GM19043 (cell line): ENCODE results near the gene CTNNBL1.
"Not testable (repeated sequence)": the region's sequence is repeated elsewhere in the genome, so short reads cannot be mapped to it uniquely, and the experiment has no call there.

Source experiments
- ATAC-seq: cut with Tn5 transposase; IDR thresholded peaks from one replicate; pipeline ENCODE4 v1.9.1; 2021; ENCODE audit warnings: low read depth; ENCODE audit not compliant: unreplicated experiment

CTNNBL1 gene, protein sequence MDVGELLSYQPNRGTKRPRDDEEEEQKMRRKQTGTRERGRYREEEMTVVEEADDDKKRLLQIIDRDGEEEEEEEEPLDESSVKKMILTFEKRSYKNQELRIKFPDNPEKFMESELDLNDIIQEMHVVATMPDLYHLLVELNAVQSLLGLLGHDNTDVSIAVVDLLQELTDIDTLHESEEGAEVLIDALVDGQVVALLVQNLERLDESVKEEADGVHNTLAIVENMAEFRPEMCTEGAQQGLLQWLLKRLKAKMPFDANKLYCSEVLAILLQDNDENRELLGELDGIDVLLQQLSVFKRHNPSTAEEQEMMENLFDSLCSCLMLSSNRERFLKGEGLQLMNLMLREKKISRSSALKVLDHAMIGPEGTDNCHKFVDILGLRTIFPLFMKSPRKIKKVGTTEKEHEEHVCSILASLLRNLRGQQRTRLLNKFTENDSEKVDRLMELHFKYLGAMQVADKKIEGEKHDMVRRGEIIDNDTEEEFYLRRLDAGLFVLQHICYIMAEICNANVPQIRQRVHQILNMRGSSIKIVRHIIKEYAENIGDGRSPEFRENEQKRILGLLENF

DNA sequence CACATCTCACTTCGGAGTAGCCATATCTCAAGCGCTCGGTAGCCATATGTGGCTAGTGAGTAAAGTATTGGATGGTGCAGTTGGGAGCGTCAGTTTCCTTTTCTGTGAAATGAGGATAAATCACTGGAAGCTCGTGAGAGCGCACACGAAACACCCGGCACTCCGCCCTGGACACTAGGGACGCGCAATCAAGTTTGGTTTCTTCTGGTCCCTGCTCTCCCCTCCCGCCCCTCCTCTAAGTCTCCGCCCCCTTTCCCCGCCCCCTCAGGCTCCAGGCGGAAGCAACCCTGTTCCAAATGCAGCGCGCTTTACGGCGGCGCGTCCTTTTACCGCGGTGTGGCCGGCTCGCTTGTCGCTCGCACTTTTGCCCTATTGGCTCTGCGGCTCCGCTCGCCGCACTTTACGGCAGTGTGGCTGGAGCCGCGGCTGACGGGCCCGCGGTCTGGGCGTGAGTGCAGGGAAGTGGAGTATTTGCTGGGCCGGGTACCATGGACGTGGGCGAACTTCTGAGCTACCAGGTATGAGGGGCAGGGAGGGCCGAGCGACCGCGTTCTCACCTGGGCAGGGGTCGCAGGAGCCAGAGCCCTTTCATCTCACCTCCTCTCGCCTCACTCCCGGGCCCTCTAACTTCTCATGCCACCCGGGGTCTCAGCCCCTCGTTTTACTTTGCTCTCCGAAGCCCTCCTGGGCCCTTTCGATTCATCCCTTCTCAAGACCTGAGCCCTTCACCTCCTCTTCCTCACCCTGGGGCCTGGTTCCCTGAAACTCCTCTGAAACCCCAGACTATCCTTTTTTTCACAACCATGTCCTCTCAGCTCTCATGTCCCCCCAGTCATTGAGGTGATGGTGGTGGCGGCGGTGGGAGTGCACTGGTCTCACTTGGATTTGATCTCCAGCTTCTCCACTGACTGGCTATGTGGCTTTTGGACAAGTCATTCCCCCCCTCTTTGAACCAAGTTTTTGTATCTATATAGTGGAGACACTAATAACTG, at the start of gene CTNNBL1:
Gene CTNNBL1, plus strand, starts transcription at position 396 of the 992 bp plus-strand sequence. Its CDS starts 93 bp downstream, at position 489.
- ATAC-seq, result peak; percentile 72

DNA sequence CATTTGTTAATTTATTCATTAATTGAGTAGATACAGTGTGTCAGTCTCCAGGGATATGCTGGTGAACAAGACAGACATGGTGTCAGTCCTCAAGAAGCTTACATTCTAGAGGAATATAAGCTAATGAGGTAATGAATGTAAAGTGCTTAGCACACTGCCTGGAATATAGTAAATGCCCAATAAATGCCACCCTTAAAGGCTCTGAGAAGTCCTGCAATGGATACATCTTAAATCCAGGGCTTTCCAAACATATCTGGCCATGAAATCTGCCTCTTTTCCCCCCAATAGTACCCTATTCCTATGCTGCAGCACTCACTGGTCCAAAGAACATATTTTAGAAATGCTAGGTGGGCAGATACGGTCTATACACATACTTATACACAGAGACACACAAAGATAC, 49.2 kb upstream of the CTNNBL1 start:
- no peak for ATAC-seq

DNA sequence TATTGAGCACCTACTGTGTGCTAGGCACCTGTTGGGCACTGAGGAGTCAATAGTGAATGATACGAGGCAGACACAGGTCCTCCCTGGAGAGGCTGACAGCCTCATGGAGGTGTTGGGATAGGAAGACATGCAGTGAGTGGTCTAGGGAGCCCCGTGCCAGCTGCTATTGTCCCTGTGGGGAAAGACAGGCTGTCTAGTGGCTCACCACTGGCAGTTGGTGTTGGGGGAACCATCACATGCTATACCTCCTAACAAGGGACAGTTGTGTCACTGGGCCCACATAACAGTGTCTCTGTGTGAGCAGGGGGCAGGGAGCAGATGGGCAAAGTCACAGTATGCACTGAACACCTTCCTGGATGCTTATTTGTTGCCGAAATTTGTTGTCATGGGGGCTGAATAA, 45.9 kb upstream of the CTNNBL1 start:
- no peak for ATAC-seq

DNA sequence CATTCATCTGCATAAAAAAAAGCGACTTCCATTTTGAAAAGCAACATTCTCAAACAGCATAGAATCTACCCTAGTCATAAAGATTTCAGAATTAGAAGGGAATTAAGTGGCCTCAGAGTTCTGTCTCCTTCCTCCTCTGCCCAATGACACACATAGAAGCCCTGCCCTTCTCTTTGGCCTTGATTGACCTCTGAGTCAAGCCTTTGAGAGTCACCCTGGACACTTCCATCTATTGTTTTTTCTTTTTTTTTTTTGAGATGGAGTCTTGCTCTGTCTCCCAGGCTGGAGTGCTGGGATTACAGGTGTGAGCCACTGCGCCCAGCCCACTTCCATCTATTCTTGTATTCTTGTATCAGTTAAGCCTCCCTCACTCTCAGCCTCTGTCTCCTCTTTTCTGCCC, 44.8 kb upstream of the CTNNBL1 start:
- ATAC-seq, result no peak

DNA sequence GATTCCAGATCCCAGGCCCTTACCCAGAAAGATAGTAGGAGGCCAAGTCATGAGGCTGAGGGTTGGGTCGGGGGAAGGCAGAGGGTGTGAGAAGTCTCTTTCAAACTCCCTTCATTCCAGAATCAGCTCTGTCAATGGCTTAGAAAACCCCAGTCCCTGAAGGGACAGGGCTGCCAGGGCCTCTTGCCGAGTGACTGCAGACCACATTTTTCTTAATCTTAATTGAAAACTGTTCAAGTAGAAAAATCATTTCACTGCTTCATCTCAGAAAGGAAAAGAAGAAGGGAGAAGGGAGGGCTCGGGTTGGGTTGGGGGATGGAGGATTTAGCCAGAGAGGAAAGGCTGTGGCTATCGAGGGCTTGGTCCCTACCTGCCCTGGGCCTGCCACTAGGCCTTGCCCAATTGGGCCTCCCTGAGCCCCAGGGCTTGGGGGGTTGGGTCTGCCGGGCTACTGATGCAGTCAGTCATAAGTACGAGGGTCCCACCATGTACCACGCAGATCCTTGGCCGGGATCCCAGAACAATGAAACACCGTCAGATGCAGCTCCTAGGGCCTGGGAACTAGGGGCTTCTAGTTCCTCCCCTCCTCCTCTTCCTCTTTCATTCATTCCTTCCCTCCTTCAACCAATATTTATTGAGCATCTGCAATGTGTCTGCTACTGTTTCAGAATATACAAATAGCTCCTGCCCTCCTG, 44.0 kb upstream of the CTNNBL1 start:
- ATAC-seq, result no peak

DNA sequence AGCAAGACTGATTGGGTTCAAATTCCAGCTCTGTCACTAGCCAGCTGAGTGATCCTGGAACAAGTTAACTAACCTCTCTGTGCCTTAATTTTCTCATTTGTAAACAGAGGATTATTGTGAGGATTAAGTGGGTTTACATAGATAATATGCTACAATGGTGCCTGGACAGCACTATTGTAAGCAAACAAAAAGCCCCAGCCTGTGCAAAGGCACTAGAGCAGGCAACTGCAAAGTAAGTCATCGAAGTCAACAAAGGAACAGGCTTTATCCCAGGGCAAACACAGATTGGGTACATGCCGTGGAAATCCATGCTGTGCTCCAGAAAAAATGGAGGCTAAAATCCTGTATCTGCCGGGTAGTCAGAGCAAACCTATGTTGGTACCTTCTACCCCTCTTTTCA, 43.2 kb upstream of the CTNNBL1 start:
- no peak for ATAC-seq

DNA sequence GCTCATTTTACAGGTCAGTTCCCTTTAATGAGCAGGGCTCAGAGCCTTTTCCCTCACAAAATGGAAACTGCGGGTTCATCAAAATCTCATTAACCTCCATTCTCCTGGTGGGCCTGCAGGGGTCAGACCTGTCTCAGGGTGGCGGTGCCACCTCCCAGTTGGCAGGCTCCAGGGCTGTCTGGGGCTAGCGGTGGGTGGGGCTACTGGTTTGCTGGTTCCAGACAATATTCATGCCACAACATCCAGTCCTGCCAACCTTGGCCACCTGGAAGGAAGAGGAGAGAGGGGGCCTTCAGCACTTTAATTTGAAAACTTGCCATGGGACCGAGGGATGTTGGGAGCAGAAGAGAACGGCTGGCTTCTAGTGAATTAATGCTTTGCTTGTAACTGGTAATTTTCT, 41.9 kb upstream of the CTNNBL1 start:
- ATAC-seq, result no peak

DNA sequence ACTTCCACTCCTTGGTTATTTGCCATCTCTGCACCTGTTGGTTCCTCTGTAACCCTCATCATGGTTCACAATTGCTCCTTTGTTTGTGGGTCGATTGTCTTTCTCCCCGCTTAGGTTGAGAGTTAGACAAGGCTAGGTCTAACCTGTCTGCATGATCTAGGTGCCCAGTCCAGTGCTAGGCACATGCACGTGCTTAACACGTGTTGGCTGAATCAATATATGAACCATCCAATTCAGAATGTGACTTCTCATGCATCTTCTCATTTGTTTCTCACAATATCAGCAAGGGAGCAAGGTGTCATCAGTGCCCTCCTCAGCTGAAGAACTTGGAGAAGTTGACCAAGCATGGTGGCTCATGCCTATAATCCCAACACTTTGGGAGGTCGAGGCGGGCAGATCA, 36.9 kb upstream of the CTNNBL1 start:
- ATAC-seq, result no peak

DNA sequence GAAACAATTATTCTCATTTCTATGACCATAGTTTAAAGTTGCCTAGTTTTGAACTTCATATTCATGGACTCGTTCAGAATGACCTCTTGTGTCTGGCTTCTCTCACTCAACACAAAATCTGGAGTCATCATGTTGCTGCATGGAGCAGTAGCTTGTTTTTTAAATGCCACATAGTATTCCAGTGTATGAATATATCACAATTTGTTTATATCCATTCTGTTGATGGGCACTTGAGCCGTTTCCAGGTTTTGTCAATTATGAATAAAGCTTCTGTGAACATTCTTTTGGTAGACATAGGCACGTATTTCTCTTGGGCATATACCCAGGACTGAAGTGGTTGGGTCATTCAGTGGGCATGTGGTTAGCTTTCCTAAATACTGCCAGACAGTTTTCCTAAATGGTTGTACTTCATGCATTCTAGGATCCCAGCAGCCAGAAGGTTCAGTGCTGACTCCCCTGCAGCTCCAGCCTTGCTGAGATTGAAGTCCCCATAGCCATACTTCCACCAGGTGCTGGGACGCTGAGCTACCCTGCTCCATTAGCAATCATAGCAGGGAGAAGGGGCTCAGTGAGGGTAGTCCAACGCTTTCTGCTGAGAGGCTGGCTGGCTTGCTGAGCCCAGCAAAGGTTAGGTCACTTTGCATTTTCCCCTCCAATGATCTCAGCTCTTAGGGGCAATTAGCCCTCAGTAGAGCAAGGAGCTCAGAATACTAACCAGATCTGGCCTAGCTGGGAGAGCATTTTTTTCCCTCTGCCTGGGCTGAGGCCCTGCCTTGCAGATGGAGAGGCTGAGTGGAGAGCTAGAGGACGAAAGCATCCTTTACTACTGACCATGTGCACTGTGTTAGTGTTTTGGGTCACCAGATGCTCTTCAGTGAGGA, 35.7 kb upstream of the CTNNBL1 start:
- ATAC-seq, result no peak

DNA sequence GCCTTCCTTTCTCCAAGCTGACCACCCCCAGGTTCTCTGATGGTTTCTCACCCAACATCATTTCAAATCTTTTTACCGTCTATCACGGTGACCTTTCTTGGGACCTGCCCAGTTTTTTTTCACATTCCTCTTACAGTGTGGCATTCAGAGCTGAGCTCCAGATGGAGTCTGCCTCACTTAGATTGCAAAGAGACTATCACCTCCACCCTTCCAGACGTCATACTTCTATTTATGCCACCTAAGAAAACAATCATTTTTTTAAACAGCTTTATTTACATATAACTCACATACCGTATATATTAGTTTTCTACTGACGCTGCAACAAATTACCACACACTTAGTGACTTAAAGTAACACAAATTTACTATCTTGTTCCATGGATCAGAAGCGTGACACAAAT, 32.3 kb upstream of the CTNNBL1 start:
- ATAC-seq, result no peak

DNA sequence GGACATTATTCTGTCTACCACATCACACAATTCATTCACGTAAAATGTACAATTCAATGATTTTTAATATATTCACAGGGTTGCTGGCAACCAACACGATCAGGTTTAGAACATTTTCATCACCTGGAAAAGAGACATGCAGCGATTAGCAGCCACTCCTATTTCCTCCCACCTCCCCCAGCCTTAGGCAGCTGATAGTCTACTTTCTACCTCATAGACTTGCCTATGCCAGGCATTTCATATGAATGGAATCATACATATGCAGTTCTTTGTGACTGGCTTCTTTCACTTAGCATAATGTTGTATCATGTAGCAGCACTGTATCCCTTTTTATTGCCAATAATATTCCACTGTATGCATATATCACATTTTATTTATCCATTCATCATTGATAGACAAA, 31.5 kb upstream of the CTNNBL1 start:
- no peak for ATAC-seq

DNA sequence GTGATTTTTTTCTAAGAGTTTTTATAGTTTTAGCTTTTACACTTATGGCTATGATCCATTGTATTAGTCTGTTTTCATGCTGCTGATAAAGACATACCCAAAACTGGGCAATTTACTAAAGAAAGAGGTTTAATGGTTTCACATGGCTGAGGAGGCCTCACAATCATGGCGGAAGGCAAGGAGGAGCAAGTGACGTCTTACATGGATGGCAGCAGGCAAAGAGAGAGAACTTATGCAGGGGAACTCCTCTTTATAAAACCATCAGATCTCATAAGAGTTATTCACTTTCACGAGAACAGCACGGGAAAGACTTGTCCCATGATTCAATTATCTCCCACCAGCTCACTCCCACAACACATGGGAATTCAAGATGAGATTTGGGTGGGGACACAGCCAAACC, 29.2 kb upstream of the CTNNBL1 start:
- ATAC-seq, result not testable (repeated sequence)

DNA sequence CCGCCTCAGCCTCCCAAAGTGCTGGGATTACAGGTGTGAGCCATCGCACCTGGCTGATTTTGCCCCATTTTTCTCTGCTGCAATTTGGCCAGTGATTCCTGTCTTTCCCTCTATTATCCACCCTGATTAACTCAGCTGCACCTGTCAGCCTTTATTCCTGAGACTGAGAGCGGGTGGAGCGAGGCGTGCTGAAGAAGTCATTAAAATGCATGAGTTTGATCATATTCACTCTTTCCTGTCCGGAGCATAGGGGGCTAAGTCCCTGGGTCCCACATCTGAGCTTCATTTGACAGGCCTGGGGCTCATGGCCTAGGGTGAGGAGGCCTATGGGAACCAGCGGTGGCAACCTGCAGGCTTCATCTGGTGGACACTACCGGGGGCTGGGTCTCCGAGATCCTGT, 25.7 kb upstream of the CTNNBL1 start:
- no peak for ATAC-seq

DNA sequence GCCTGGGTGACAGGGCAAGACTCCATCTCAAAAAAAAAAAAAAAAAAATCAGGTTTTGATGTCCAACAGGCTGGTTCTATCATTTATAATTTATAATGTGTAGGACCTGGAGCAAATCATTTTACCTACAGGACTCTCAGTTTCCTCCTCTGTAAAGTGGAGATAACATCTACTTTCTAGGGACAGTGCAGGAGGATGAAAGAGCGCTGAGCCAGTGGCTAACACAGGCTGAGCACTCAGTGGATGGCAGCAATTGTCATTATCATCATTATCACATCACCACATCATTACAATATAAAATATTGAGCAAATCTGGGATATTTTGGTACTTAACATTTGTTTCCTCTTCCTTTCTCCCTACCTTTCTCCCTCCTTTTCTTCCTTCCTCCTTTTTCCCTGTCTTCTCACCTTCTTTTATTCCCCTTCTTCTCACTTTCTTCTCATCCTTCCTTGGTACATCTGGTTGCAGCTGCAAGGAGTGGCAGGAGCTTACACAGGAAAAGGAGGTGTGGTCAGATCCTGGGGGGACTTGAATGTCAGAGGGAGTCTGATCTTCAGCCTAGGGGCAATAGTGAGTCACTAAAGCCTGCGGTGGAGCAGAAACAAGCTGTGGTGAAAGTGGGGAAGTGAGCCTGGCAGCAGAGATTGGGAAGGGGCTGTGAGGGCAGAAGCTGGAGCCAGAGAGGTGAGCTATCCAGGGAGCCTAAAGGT, 24.6 kb upstream of the CTNNBL1 start:
- no peak for ATAC-seq

DNA sequence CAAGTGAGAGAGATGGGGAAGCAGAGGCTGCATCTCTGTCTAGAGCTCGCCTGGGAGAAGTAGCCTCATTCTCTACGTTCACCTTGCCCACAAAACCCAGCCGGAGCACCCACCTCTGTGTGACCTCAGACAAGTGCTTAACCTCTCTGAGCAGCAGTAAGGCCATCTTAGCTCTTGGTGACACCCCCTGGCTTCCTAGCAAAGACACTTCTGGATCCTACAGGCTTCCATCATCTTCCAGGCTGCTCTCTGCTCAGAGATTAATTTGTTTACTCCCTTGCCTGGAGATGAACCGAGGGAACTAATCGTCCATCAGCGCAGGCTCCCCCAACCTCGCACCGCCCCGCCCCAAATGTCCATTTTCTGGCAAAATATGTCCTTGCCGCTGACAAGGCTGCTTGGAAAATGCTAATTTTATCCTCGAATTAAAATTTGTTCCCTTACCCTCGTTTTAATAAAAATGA, 24.0 kb upstream of the CTNNBL1 start:
- no peak for ATAC-seq

DNA sequence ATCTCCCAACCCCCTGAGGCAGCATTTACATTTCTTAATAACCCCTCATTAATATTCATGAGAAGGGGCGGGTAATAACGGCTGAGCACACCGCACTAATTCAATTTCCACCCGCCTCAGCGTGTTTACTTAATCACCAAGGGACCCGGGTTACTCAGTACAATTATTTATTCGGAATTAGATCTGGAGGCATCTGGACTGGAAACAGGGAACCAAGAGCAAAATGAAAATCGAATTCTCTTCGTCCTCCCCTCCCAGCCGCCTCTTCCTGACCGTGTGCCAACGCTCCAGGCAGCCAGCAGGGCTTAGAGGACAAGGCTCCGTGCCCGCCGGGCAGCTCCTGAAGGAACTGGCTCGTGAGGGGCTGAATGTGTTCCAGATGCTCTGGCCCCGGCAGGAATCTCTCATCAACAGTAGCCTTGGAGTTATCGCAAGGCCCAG, 23.5 kb upstream of the CTNNBL1 start:
- ATAC-seq, result no peak

DNA sequence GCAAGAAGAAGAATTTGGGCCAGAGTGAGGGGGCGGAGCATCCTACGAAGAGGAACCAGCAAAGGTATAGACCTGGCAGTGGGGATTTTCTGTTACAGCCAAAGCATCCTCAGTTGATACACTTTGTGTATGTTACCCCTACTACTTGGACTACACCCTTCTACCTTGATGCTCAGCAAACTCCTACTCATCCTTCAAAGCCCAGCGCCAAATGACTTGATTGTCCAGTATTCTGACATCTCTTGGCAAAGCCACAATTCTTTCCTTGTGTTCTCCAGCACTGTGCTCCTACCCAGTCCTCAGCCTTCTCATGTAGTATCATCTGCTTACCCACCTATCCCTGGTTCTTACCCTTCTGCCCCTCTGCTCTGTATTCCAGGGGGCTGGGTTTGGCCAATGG, 21.7 kb upstream of the CTNNBL1 start:
- ATAC-seq, result no peak

DNA sequence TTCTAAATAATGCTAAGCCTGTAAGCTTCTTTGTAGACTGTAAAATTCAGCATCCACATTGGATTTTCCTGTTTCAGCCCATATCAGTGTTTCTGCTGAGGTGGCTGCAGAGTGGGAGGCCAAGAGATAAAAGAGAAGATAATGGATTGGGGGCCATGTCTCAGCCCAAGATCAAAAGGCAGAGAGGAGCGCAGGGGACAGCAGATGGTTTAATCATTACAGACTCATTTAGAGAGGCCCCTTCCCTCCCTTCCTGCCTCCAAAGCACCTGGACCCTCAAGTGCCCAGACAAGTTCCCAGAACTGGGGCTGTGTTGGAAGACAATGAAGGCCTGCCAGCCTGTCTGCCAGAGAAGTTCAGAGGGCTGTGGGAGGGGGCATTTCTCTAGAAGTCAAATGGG, 20.4 kb upstream of the CTNNBL1 start:
- no peak for ATAC-seq

DNA sequence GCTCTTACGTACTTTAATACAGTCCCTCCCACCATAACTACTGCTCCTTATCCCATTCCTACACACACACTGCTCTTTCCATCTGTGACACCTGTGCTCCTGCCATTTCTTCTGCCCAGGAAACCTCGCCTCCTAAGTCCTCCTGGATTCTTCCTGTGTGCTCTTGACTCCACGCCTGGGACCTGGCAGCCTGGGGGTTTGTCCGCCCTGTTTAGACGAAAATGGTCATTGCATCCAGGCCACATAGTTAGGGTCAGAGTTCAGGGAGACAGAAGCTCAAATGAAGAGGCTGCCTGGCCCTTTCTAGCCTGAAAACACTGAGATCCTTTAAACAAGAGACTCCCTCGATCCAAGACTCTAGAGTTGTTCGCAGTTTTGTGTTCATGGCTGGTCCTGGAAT, 17.4 kb upstream of the CTNNBL1 start:
- ATAC-seq, result no peak
